Measurements from ENCODE around the gene GRM4.

GRM4 gene

GRCh38 chr6:34086558-34086957, 59.3 kb downstream of the GRM4 start:
- DNase-seq = no peak
- Mint-ChIP-seq H3K4me1 (peaks cover 35% of the 10 kb centered on the region), H3K27me3 (ENCODE audit: low read depth, poor library complexity) (peaks cover 3% of the 10 kb centered on the region), H3K27ac (no peak overlapping the region), H3K4me3 (no peak overlapping the region), H3K9me3 (no peaks in the 10 kb centered on the region), H3K36me3 (ENCODE audit: low read depth) (no peaks in the 10 kb centered on the region)
- TF ChIP-seq, protein P1, sequence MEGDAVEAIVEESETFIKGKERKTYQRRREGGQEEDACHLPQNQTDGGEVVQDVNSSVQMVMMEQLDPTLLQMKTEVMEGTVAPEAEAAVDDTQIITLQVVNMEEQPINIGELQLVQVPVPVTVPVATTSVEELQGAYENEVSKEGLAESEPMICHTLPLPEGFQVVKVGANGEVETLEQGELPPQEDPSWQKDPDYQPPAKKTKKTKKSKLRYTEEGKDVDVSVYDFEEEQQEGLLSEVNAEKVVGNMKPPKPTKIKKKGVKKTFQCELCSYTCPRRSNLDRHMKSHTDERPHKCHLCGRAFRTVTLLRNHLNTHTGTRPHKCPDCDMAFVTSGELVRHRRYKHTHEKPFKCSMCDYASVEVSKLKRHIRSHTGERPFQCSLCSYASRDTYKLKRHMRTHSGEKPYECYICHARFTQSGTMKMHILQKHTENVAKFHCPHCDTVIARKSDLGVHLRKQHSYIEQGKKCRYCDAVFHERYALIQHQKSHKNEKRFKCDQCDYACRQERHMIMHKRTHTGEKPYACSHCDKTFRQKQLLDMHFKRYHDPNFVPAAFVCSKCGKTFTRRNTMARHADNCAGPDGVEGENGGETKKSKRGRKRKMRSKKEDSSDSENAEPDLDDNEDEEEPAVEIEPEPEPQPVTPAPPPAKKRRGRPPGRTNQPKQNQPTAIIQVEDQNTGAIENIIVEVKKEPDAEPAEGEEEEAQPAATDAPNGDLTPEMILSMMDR (IDR thresholded peaks at IDR 0.05) = no peak

DNA sequence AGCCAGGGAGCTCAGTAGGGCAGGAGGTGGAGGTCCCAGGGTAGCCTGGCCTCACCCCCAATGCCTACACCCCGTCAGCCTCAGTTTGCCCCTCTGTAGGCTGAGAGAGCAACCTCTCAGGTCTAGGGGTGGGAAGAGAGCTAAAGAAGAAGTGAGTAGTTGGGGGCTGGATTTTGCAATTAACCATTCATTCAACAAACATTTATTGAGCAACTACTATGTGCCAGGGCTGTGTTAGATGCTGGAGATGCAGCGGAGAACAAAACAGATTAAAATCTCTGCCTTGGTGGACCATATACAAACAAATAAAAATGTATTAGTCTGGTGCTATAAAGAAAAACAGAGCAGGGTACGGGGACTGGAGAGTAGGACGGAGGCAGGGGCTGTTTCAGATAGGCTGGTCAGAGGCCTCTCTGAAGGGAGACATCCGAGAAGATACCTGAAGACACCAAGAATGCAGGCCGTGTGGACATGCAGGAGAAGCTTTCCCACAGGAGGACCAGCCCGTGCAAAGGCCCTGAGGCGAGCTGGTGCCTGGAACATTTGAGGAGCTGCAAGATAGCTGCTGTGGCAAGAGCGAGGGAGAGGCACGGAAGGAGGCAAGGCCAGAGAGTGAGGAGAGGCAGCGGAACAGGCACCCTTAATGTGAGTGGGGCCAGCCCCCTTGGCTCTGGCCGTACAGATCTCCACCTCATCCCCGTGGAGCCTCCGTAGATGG, 60.3 kb downstream of the GRM4 start:
- no peak overlapping the region for H3K4me3 Mint-ChIP-seq
- H3K36me3 Mint-ChIP-seq (ENCODE audit: low read depth) = no peaks in the 10 kb centered on the region
- H3K9me3 Mint-ChIP-seq = no peaks in the 10 kb centered on the region
- TF ChIP-seq, protein P1 (IDR thresholded peaks at IDR 0.05) = no peak
- H3K4me1 Mint-ChIP-seq = peaks cover 42% of the 10 kb centered on the region
- H3K27ac Mint-ChIP-seq = no peak overlapping the region
- H3K27me3 Mint-ChIP-seq (ENCODE audit: low read depth, poor library complexity) = peaks cover 3% of the 10 kb centered on the region
- DNase-seq = no peak

DNA sequence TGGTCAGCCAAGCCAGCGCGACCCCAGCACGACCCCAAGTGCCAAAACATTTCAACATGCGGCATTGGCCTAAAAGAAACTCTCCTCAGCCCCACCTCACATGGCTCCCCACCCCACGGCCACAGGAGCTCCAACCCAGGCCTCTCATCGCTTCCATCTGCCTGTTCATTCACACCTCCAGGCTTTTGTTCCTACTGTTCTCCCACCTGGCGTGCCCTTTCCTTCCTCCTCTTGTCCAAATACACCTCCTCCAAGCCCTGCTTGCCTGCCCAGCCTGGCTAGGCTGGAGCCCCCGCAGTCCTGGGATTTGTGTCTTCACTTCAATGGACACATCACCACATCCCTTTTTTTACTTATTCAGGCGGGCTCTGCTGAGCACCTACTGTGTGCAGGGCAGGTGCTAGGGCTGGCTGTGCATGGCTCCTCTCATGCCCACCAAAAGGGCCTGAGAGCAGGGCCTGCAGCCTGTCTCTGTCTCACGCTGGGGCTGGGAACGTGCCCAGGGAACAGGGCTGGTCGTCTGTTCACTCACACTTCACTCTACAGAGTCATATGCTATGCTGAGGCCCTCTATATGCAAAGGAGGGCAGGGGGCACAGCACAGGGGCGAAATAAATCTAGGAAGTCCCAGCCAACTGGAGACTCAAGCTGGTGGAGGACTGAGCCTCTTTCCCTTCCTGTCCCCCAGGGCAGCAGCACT, 61.1 kb downstream of the GRM4 start:
- Mint-ChIP-seq H3K27ac (no peak overlapping the region), H3K27me3 (ENCODE audit: low read depth, poor library complexity) (peaks cover 3% of the 10 kb centered on the region), H3K4me3 (no peak overlapping the region), H3K4me1 (peaks cover 44% of the 10 kb centered on the region), H3K36me3 (ENCODE audit: low read depth) (no peaks in the 10 kb centered on the region), H3K9me3 (no peaks in the 10 kb centered on the region)
- DNase-seq = no peak
- TF ChIP-seq, protein P1 (IDR thresholded peaks at IDR 0.05) = no peak

DNA sequence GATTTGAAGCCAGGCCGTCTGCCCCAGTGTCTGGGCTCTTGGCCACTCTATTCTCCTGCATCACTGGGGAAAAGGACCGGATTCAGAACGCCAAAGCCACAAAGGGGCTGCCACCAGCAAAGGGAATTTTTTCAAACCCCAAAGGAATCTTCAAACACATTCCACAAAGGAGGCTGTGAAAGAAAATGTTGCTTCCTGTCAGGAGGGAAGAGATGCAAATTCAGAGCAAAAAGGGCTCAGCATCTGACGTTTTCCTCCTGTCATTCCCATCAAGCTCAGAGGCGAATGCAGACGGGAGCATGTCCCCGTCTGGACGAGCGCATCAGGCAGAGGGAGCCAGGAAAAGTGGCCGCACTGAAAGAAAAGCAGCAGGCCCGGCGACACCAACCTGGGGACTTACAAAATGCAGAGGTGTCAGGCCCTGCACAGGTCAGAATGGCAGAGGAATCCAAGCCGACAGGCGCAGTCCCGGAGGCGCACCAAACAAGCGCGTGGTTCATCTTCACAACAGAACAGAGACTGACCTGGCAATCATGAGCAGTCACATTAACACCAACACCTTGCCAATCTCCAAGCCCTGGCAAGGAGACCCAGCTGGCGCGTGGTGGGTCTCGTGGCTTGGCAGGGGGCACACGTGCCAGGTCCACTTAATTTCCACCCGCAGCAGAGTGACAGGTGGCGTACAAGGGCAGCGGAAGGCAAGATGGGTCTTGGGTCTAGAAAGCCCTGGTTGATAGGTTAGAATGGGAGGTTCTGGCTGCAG, 62.8 kb downstream of the GRM4 start:
- Mint-ChIP-seq H3K27me3 (ENCODE audit: low read depth, poor library complexity) (no peaks in the 10 kb centered on the region), H3K4me1 (peaks cover 58% of the 10 kb centered on the region), H3K27ac (no peak overlapping the region), H3K4me3 (no peak overlapping the region), H3K9me3 (no peaks in the 10 kb centered on the region), H3K36me3 (ENCODE audit: low read depth) (no peaks in the 10 kb centered on the region)
- DNase-seq = no peak
- TF ChIP-seq, protein P1 (IDR thresholded peaks at IDR 0.05) = no peak

DNA sequence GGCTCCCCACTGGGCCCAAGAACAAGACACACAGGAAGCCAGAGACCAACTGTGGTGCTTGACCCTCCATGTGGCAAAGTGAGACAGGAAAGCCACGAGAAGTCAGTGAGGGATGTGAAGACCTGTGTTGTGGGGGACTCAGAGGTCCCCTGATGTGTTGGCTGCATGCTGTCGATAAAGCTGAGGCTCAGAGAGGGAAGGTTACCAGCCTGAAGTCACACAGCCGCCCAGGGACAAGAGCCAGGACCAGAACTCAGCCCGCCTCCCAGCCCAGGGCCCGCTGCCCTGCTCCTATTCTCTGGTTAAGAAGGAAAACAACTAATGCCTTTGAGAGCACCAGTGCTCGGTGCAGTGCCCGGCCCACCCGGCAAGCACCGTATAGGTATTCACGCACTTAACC, 63.5 kb downstream of the GRM4 start:
- H3K4me1 Mint-ChIP-seq = peaks cover 65% of the 10 kb centered on the region
- H3K36me3 Mint-ChIP-seq (ENCODE audit: low read depth) = no peaks in the 10 kb centered on the region
- TF ChIP-seq, protein P1 (IDR thresholded peaks at IDR 0.05) = no peak
- H3K4me3 Mint-ChIP-seq = no peak overlapping the region
- DNase-seq = no peak
- H3K27me3 Mint-ChIP-seq (ENCODE audit: low read depth, poor library complexity) = no peaks in the 10 kb centered on the region
- H3K9me3 Mint-ChIP-seq = no peaks in the 10 kb centered on the region
- no peak overlapping the region for H3K27ac Mint-ChIP-seq

Measured in nephron progenitor cell (in vitro differentiated cells).